NCI-H524 treated with DMSO at 0.1 percent for 48 hours (cell line): Measurements from ENCODE around the gene MVD.
A peak's percentile ranks its signal among the peaks of the same experiment; 100 is the strongest.
"Not testable (repeated sequence)": the region's sequence is repeated elsewhere in the genome, so short reads cannot be mapped to it uniquely, and the experiment has no call there.

Source experiments
- DNase-seq: peaks from one replicate; lab custom pipeline; 2025; lab: John Stamatoyannopoulos, UW

The MVD gene

GRCh38 chr16:88624481-88624880 is 38.4 kb downstream of the MVD start:
- DNase-seq = no peak

- no peak for DNase-seq
These were observed 39.0 kb downstream of the MVD start for GRCh38 chr16:88623858-88624257.

DNA sequence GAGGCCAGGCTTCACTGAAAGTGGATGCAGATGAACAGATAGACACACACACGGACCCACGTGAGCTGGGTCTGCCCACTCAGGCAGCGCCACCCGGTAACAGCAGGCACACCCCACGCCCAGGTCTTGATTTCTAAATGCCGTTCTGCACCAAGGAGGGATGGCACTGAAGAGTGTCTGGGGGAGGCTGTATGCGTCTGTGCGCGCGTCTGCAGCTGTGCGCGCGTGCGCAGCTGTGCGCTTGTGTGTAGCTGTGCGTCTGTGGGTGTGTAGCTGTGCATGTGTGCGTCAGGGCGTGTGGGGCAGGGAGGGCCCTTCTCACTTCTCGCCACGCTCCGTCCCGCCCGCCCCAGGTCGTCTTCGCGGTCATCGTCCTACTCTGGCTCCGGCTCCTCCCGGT is 40.0 kb downstream of the MVD start:
- DNase-seq = no peak

- DNase-seq = no peak
These were observed 40.8 kb downstream of the MVD start for GRCh38 chr16:88622125-88622524.

DNA sequence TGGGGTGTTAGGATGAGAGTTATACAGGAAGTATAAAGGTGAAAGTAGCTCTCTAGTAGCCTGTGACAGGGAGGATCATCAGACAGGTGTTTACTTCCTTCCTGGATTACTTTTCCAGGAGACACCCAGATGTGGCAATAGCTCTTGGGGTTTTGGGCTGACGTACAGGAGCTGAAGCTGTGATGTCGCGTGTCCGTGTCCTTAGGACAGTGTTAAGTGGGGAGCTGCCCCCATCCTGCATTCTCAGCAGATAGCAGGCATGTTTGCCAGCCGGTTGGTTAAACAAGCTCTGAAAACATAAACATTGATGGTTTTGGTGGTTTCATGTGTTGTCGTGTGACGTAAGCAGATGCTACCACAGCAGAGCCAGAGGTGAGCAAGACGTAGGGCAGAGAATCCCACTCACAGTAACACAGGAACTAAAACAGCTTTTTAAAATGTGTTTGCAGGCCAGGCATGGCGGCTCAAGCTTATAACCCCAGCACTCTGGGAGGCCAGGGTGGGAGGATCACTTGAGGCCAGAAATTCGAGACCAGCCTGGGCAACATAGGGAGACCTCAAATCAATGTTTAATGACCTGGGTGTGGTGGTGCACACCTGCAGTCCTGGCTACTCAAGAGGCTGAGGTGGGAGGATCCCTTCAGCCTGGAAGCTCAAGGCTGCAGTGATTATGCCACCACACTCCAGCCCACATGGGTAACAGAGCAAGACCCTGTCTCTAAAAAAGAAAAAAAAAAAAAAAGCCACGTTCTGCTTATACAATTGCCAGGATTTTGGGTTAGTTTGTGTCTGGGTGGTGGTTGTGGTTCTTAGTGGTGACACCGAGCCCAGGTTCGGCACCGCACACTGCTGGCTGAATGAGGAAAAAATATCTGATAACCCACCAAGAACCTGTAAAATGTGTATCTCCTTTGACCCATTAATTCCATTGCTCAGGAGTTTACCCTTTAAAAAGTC is 42.8 kb downstream of the MVD start:
- DNase-seq = no peak

GRCh38 chr16:88618956-88619667 is 43.8 kb downstream of the MVD start:
- no peak for DNase-seq

DNA sequence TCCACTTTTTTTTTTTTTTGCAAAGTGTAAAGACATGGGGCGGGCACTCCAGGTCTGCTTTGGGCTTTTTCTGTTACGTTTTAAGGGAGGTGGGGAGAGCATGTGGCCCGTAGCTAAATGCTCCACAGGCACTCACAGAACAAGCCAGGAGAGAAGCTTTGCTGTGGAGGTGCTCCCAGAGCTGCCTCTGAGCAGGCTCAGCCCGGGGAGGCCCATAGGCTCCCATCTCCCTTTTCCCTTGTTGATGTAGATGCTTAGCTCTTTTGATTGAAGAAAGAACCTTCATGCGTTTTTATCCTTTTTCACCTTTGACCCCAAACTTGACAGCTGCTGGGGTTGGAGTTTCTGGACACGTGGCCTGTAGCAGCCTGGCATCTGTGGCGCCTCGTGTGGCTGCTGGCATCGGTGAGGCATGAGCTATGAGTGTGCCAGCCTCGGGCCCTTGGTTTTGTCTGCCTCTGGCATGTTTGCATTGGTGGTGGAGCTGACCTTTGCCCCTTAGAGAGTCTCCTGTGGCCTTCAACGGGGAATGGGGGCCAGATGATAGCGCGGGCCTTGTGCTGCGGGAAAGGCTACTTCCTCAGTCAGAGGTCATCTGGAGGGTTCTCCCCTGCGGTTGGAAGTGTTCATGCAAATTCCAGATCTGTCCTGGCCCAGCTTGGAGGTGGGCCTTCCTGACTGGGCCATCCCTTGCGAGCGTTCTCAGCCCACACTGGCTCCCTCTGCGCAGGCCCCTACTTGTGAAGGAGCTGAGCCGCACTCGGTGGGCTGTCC is 44.5 kb downstream of the MVD start:
- no peak for DNase-seq

GRCh38 chr16:88617268-88618031 is 45.4 kb downstream of the MVD start:
- no peak for DNase-seq

- no peak for DNase-seq
These were observed 46.2 kb downstream of the MVD start for GRCh38 chr16:88616736-88617135.

DNA sequence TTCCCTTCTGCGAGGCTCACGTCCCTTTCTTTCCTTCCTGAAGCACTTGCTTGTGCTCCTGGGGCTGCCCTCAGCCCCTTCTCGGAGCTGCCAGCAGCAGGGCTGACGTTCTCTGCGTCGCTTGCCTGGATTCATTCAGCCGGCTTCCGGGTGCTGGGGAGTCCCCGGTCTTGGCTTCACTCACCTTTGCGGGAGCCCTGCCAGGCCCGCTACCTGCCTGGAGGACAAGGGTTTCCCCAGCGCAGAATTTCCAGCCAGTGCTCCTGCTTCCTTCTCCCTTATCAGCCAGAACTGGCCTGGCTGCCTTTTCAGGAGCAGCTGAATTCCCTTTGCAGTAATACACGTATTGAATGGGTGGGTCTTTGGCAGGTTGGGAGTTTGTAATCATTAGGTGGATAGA is 46.6 kb downstream of the MVD start:
- DNase-seq = no peak

DNA sequence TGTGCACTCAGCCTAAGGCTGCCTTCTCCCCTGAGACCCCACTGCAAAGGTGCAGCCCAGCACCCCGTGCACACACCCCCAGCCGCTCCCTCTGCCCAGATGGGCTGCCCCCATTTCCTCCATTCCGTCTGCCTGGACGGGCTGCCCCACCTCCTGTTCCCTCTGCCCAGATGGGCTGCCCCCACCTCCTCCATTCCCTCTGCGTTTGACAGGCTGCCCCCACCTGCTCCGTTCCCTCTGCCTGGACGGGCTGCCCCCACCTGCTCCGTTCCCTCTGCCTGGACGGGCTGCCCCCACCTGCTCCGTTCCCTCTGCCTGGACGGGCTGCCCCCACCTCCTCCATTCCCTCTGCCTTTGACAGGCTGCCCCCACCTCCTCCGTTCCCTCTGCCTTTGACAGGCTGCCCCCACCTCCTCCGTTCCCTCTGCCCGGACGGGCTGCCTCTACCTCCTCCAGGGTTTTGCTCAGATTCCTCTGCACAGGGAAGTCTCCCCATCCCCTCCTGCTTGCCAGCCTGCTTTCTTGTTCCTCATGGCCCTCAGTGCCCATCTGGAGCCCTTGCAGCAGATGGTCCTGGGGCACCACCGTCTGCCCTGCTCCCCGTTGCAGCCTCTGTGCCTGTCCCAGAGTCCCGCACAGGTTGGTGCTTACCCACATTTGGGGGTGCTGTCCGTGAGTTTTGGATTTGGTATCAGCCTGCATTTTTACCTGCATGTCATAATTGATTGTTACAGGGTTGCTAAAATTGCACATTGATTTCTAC is 47.9 kb downstream of the MVD start:
- peak; percentile 41 for DNase-seq

- no peak for DNase-seq
These were observed 48.7 kb downstream of the MVD start for GRCh38 chr16:88613911-88614817.

DNA sequence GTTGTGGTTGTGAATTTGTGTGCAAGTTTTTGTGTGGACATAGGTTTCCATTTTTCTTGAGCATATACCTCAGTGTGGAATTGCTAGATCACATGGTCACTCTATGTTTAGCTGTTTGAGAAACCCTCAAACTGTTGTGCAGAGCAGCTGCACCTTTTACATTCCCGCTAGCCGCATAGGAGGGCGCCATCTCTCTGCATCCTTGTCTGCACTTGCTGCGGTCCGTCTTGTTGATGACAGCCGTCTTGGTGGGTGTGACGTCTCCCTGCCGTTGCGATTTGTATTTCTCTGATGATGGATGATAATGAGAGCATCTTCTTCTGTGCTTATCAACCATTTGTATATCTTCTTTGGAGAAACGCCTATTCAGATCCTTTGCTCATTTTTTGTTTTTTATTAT is 49.6 kb downstream of the MVD start:
- no peak for DNase-seq

- no peak for DNase-seq
These were observed 51.7 kb downstream of the MVD start for GRCh38 chr16:88610909-88611812.

GRCh38 chr16:88610080-88610479 is 52.8 kb downstream of the MVD start:
- DNase-seq = no peak

DNA sequence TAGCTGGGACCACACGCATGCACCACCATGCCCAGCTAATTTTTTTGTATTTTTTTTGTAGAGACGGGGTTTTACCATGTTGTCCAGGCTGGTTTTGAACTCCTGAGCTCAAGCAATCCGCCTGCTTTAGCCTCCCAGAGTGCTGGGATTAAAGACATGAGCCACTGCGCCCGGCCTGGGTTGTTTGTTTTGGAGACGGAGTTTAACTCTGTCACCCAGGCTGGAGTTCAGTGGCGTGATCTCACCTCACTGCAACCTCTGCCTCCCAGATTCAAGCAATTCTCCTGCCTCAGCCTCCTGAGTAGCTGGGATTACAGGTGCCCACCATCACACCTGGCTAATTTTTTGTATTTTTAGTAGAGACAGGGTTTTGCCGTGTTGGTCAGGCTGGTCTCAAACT is 53.5 kb downstream of the MVD start:
- DNase-seq = not testable (repeated sequence)

DNA sequence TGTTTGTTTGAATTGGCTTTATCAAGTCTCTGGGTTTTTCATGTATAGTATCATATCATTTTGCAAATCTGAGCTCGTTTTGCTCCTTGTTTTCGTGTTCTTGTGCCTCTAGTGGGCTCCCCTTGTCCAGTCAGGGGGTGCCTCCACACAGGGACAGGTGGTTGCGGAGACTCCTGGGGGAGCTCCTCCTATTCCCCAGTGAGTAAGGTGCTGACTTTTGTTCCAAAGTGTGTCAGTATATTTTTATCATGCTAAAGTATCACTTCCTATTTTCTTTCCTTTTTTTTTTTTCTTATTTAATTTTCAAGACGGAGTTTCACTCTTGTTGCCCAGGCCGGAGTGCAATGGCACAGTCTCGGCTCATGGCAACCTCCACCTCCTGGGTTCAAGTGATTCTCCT is 54.8 kb downstream of the MVD start:
- DNase-seq = no peak

- no peak for DNase-seq
These were observed 56.6 kb downstream of the MVD start for GRCh38 chr16:88606148-88606757.
